Stimulated activated CD8-positive, alpha-beta memory T cell treated with anti-CD3 and anti-CD28 coated beads, Interleukin-4, amount 100 ng/mL, for 24 hours (primary cell): Measurements from ENCODE around the gene SLC19A2.

Experiments
- DNase-seq: peaks from one replicate; pipeline ENCODE4 v3.0.0-alpha.2; 2020; ENCODE audit warnings: low read depth

The SLC19A2 gene

GRCh38 chr1:169475806-169476387 is 9.8 kb downstream of the SLC19A2 start:
- DNase-seq = no peak

GRCh38 chr1:169474302-169474995 is 11.3 kb downstream of the SLC19A2 start:
- no peak for DNase-seq

DNA sequence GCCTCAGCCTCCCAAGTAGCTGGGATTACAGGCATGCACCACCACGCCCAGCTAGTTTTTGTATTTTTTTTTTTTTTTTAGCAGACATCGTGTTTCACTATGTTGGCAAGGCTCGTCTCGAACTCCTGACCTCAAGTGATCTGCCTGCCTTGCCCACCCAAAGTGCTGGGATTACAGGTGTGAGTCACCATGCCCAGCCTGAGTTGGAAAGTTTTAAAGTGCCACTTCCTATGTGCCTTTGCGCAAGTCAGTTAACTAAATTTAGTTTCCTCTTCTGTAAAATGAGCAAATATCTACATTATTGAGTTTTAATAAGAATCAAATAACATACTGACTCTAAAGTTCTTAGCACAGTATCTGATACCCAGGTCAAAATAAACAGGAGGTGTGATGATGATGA is 12.4 kb downstream of the SLC19A2 start:
- no peak for DNase-seq

DNA sequence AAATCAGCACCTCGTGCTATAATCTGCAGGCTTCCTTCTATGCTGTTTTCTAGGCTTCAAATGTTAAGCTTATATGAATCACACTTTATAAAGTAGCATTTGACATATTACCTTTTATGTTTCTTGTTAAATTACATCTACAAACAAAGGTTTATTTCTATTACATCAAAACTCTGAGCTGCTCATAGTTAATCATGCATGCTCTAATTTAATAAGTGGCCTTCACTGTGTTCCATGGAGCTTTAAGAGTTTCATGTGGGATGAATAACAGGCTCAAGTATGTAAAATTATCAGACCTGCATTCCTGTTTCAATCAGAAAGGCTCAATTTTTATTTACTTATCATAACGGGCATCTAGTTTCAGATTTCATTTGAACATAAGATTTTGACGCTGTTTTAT is 13.0 kb downstream of the SLC19A2 start:
- DNase-seq = no peak

DNA sequence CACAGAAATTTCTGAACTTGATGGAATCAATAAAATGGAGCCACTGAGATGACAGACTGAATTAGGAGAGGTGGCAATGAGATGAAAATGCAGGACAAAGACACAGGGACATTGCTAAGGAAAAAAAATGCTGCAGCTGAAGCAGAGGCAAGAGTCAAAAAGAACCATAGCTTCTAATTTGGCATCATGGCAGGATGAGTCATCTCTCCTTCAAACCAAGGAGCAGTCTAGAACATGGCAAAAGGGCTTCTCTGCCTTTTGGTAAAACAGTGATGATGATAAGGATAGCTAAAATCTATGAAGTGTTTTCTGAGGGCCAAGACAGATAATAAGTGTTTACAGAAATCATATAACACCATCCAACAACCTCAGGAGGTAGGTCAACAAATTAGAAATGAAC is 16.8 kb downstream of the SLC19A2 start:
- no peak for DNase-seq

GRCh38 chr1:169466259-169467230 is 19.2 kb downstream of the SLC19A2 start:
- DNase-seq = no peak

- no peak for DNase-seq
These were observed 20.5 kb downstream of the SLC19A2 start for GRCh38 chr1:169465281-169465680.

DNA sequence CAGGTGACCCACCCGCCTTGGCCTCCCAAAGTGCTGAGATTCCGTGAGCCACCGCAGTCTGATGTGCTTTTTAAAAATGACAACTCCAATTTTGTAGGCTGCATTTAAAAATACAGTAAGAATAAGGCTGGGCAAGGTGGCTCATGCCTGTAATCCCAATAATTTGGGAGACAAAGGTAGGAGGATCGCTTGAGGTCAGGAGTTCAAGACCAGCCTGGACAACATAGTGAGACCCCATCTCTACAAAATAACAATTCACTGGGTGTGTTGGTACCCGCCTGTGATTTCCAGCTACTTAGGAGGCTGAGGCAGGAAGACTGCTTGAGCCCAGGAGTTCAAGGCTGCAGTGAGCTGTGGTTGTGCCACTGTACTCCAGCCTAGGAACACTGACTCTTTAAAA is 23.4 kb downstream of the SLC19A2 start:
- no peak for DNase-seq

DNA sequence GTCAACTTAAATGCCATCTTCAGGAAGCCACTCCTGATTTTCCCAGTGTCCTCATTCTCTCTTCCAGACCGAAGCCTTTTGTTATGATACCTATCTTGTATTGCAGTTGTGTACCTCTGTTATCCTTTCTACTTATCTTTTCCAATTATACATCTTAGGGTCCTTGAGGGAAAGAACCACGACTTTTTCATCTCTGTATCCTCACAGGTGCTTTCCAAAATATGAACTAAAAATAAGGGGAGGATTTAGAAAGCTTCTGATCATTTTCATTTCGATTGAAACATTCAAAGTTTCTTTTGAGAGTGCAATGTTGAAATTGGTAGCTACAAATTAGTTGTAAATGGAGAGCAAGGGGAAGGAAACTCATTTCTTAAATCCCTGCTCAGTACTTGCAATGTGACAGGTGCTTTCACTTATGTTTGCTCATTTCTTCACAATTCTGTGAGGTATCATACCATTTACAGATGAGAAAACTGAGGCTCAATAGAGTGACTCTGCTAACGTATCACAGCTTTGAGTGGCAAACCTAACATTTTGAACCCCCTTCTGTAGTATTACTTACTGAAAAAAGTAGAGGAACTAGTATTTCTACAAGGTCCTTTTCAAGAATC is 24.2 kb downstream of the SLC19A2 start:
- DNase-seq = no peak

DNA sequence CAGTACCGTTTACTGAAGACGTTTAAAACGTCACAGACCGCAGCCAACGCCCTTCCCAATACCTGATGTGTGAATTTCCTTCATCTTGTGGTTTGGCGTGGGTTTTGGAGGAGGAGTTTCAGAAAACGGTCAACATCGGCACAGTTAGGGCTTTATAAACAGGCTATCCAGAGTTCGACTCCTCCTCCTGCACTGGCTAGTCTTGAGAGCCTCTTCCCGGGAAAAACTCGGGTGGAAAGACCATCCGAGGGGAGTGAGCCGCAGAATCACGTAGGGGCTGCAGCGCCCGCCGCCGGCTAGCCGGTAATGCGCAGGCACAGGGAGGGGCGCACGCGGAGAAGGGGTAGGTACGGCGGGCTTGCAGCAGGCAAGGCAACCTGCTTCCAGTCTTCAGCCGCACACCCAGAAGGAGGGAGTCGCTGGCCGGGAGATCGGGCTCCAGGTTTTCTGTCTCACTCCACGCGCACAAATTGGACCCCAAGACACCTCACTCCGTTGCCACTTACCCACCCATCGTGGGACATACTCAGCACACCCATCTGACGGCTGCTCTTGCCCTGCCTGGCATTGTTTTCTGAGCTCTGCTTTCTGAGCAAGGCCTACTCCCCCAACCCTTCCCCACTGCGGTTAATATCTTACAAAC is 25.4 kb downstream of the SLC19A2 start:
- DNase-seq = peak; percentile 7

- no peak for DNase-seq
These were observed 28.3 kb downstream of the SLC19A2 start for GRCh38 chr1:169457443-169457842.

- no peak for DNase-seq
These were observed 29.7 kb downstream of the SLC19A2 start for GRCh38 chr1:169456029-169456428.

DNA sequence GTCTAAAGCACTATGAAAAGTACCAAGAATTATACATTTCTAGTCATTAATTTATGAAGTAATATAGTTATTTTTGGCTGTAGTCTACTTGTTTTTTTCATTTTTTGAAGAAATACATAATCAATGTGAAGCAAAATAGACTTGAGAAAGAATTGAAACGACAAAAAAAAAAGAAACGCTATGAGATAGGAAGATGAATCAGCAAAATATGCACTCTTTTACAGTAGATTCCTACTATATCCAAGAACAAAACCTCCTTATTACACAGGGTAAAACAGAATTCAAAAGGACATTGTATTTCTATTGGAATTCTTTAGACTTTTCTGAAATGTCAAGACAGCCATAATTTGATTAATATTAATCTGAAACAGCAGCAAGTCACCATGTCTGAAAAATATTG is 32.8 kb downstream of the SLC19A2 start:
- no peak for DNase-seq

GRCh38 chr1:169451218-169451824 is 34.4 kb downstream of the SLC19A2 start:
- DNase-seq = no peak

DNA sequence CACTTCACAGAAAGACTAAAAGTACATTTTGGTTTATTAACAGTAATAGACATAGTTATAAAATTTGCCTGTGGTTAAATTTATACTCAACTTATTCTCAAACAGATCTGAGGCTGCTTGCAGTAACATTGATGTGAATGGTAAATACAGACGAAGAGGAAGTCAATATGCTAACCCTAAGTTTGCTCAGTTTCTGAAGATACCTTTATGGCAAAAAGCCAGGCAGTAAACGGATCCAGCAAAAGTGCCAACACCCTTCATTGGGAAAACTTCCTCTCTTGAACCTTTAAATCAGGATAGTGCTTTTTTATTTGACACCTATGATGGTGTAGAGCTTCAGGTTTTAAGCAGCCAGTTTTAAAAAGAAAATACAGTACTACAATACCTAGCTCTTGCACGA is 41.8 kb downstream of the SLC19A2 start:
- DNase-seq = no peak

GRCh38 chr1:169427081-169427641 is 58.6 kb downstream of the SLC19A2 start, which contains the start of gene CCDC181:
CCDC181 (minus strand) TSS chr1:169427474; CDS start chr1:169424927, 2,547 bp downstream.
- peak; percentile 57 for DNase-seq

DNA sequence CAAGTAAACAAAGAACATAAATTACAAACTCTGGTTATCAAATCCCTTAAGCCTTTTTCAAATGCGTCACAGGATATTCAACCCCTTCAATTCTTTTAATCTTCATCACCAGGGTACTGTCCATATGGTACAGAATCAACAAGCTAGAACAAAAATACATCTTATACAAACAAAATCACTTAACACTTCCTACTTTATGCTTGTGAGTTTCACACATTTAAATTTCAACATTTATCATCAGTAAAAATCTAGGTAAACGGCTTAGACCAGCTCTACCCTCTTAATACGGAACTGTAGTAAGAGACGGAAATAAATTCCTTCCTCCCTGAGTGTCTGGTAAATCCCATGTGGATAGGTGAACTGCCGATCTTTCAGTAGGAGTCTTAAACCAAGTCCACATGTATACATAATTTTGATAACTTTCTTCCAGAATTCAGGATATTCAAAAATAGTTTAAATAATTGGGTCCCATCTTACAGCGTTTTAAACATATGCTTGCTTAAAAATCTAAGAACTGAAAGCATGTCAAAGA is 59.5 kb downstream of the SLC19A2 start:
- no peak for DNase-seq

DNA sequence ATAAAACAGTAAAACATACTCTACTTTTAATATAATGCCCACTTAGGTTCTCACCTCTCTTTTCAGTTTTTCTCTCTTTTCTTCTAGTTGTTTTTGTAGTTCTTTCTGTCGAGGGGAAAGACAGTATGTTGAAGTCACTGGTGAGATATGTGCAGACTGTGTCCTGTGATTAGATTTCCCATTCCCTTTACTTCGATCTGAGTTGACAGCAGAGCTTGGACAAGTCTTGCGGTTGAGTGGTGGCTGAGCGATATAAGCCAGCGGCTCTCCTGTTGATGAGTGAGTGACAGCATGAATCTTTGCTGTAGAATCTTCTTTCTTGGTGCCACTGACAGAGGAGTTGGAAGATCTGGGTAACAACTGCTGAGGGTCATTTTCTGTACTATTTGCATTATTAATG is 64.4 kb downstream of the SLC19A2 start:
- DNase-seq = no peak

DNA sequence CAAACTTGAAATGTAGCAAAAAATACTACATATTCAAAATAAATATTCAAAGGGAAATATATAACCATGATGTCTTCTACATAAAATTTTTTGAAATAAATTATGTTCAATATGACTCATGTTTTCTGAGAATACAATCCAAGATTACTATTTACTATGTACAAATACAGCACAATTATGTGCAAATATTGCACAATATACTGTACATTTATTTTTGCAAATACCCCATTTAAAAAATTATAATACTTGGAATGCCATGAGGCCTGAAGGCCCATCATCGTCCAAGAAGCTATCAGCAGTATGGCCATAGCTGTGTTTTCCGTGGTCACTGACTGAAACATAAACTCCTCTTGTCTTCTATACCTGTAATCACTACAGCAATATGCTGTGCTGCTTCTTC is 70.8 kb downstream of the SLC19A2 start:
- no peak for DNase-seq
